Stimulated activated CD4-positive, alpha-beta T cell treated with anti-CD3 and anti-CD28 coated beads, Interleukin-12 subunit alpha, Interleukin-12 subunit beta, amount 100 ng/mL, for 4 hours (primary cell): ENCODE data around the gene TMEM170A.
"Not testable (repeated sequence)": the region's sequence is repeated elsewhere in the genome, so short reads cannot be mapped to it uniquely, and the experiment has no call there.

Experiments used
- DNase-seq: peaks from one replicate; pipeline ENCODE4 v3.0.0-alpha.2; 2020

TMEM170A gene, protein sequence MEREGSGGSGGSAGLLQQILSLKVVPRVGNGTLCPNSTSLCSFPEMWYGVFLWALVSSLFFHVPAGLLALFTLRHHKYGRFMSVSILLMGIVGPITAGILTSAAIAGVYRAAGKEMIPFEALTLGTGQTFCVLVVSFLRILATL

GRCh38 chr16:75464122-75464918, at the start of gene TMEM170A:
Gene TMEM170A (minus strand): TSS chr16:75464689. CDS start chr16:75464600, 89 bp downstream.
- peak; percentile 99 for DNase-seq

GRCh38 chr16:75506574-75506973, 42.1 kb upstream of the TMEM170A start:
- DNase-seq: no peak

DNA sequence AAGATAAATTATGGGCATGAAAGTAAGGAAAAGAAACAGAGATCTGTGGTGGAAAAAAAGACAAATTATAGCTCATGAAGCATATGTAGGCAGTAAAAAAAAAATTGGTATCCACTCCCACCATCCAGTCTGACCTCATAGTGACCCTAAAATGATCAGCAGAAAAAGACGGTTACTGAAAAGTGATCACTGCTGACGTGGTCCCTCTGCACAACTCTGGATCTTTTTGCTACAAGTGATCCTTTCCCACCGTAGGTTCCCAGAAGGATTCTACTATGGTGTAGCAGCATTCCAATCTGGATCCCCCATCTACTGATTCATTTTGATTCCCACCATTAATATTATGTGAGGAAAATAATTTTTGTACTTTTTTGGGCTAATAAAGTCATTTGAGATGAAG, 41.6 kb upstream of the TMEM170A start:
- no peak for DNase-seq

GRCh38 chr16:75503801-75504200, 39.3 kb upstream of the TMEM170A start:
- no peak for DNase-seq

- DNase-seq: no peak
These were observed 38.6 kb upstream of the TMEM170A start for GRCh38 chr16:75502916-75503605.

DNA sequence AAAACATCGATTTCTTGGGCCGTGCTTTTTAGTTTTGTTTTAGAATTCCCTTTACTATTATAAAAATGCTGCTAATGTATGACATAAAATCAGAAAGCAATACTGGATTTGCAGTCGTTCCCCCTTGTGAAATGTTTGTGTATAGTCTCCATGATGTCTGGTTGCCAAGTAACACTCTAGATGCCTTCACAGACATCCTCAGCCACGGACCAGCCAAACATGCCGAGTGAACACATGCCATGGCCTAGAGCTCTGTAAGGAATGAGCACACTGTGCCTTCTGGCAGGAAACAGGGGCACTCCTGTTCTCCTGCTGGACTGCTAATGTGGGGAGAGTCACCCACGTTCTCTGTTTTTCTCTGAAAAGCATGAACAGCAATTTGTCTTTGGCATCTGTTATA, 37.3 kb upstream of the TMEM170A start:
- DNase-seq: not testable (repeated sequence)

GRCh38 chr16:75501359-75501758, 36.9 kb upstream of the TMEM170A start:
- no peak for DNase-seq

GRCh38 chr16:75498605-75499322, 34.3 kb upstream of the TMEM170A start:
- not testable (repeated sequence) for DNase-seq

DNA sequence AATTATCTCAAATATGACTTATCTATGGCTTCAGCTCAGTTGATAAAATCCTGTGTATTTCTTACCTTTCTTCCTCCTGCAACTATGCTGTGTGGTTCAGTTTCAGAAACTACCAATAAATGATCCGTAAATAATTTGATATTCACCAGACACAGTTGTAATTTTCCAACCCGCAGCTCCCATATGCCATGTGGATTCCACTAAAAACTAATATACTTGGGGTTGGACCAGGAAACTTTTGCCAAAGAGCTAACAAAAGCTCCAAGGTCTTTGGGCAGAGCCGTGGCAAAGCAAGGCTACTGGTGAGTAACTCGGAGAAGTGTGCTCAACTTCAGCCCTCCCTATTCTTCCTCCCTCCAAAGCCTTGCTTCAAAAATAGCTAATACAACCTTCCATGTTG, 33.1 kb upstream of the TMEM170A start:
- DNase-seq: no peak

DNA sequence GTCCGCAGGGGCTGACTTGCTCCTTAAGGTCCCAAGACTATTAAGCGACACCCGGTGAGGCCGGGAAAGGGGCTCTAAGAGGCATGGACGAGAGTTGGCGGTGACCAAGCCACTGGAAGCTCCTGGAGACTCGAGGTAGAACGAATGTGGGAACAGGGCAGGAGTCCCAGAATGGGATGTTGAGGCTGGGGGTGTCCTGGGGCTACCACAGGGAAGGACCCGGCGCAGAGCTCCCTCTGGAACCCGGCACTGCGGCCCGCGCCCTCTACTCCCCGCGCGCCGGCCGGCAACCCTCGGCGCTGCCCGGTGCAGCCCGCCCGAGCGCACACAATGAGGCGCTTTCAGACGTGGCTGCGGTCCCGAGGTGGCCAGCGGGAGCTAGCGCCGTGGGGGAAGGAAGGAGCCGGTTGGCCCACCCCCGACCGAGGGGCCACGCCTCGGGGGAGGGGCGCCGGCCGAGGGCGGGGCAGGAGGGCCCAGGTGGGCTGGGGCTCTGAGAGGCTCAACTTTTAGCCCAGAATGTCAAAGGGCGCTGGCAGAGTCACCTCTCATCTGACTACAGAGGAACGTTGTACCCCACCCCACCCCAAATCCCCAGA, 30.7 kb upstream of the TMEM170A start, which contains the start of gene CHST6:
Gene CHST6 (minus strand): TSS at position 366 of the 599 bp plus-strand sequence. CDS start 15,613 bp downstream, outside the sequence.
- DNase-seq: peak; percentile 10

DNA sequence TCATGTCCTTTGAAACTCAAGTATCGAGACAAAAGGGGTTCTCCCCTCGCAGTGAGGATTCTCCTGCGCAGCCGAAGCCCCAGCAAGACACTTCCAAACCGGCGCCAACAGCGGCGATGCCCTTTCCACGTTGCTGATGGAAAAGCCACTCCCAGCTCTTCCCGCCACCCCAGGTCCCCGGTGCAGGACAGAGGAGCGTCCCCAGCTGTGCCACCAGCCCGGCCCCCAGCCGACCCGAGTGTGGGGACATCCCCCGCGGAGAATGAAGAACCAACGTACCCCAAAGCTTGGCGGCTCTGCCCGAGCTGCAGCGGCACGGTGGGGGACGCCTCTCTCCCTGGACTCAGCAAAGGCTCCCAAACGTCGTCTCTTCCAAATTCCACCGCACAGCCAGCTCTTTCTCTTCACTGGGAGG, 30.2 kb upstream of the TMEM170A start:
- DNase-seq: no peak

DNA sequence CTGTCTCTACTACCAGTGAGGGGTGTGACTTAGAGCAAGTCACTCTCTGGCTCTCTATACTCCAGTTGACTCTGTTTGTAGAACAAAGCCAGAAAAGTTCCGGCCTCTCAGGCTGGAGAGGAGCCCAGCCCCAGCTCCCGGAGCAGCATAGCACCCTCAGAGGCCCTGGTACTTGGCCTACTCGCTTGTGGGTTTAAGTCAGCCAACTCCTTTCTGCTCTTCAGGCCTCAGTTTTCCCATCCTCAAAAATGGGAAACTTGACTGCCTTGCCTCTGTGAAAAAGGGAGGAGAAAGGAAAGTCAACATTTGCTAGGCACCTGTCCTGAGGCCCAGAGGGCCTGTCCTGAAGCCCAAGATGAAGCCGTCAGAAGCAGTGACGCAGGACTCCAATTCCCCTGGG, 29.7 kb upstream of the TMEM170A start:
- no peak for DNase-seq

GRCh38 chr16:75491876-75492275, 27.4 kb upstream of the TMEM170A start:
- no peak for DNase-seq

- DNase-seq: no peak
These were observed 23.8 kb upstream of the TMEM170A start for GRCh38 chr16:75488322-75488721.

GRCh38 chr16:75486676-75487313, 22.3 kb upstream of the TMEM170A start:
- no peak for DNase-seq

DNA sequence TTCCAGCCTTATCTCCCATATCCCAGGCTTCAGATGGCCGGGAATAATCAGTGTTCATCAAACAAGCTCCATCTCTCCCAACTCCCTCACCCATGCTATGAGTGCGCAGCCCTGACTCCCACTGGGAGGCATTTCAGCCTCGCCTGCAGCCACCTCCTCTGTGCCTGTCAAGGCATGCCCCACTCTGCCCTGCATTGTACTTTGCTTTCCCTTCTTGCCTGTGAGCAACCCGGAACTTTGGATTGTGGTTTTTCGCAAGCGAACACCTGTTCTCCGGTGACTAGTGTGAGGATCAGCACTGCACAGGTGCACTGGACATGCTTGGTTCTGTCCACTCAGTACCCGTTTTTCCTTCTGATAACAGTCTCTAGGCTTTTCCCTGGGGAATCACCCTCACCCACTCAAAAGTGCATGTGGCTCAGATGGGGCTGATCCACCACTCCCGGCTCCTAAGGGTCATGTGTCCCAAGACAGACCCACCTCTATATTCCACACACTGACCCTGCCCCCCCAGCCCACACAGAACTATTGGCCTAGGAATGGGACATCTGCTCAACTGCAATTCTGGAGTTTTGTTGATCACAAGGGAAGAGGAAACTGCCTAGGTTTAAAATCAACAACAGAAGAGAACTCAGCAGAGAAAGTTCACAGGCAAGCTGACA, 21.7 kb upstream of the TMEM170A start:
- DNase-seq: no peak

- DNase-seq: no peak
These were observed 20.9 kb upstream of the TMEM170A start for GRCh38 chr16:75485230-75486013.

DNA sequence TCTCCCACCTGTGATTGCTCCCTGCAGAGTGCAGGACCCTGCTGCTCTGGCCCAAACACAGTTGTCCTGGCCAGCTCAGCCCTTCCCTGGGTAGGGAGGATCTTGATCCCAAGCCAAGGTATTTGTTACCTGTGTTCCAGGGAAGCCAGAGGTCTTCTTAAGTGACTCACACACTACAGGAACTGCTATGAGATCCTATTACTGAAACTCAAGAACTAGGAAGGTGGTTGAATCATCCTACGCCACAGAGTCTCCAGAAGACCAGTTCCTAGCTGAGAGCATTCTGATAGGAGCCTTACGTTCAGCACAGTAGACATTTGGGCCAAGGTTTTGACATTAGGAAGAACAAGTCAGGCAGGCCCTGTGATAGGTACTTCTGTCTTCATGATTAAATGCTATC, 18.7 kb upstream of the TMEM170A start:
- DNase-seq: no peak

DNA sequence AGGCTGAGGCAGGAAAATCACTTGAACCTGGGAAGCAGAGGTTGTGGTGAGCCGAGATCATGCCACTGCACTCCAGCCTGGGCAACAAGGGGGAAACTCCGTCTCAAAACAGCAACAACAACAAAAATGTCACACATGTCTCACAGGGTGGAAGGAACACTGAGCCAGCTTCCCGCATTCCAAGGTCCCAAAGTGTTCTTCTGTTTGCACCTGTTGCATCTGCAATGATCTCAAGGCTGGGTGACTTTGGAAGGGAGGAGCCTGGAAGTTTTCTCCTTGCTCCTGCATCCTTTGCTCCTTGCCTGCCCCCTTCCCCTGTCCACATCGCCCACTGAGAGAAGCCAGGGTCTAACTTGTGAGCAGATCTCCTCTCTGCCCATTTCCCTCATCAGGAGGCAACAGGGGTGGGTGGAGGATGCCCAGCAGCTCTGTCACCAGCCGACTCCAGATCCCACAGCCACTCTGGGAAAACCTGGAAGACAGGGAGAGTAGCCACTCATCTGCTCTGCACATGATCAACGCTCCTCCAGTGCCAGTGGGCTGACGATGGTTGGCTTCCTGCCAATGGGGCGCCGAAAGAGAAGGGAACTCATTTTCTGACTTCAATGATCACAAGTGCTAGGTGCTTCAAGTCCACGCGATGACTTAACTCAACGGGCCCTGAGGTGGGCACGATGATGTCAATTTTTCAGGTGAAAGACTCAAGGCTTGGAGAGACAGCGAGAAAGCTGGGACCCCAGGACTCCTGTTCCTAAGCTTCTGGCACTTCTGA, 18.1 kb upstream of the TMEM170A start:
- no peak for DNase-seq

DNA sequence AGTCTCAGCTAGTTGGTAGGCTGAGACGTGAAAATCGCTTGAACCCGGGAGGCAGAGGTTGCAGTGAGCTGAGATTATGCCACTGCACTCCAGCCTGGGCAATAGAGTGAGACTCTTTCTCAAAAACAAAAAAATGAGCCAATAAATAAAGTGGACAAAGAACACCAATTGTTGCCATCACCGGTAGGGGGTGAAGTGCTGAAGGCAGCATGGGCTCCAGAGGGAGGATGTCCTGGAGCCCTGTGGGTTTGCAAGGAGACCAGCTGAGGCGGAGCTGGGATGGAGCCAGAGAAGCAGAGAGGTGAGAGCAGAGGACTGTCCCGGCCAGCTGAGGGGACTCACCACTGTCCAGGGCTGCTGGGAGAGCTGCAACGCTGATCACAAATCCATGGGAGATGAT, 17.0 kb upstream of the TMEM170A start:
- no peak for DNase-seq
